GM12874 (cell line): ENCODE data around the gene SCNN1B.

Experiments used
- TF ChIP-seq, protein P1 (sequence below): IDR thresholded peaks from 2 replicates; pipeline ENCODE4 v1.5.1; 2011; ENCODE audit warnings: low read depth, mild to moderate bottlenecking, control low read depth, low read length, moderate library complexity; ENCODE audit not compliant: insufficient read depth

The SCNN1B gene, protein sequence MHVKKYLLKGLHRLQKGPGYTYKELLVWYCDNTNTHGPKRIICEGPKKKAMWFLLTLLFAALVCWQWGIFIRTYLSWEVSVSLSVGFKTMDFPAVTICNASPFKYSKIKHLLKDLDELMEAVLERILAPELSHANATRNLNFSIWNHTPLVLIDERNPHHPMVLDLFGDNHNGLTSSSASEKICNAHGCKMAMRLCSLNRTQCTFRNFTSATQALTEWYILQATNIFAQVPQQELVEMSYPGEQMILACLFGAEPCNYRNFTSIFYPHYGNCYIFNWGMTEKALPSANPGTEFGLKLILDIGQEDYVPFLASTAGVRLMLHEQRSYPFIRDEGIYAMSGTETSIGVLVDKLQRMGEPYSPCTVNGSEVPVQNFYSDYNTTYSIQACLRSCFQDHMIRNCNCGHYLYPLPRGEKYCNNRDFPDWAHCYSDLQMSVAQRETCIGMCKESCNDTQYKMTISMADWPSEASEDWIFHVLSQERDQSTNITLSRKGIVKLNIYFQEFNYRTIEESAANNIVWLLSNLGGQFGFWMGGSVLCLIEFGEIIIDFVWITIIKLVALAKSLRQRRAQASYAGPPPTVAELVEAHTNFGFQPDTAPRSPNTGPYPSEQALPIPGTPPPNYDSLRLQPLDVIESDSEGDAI

DNA sequence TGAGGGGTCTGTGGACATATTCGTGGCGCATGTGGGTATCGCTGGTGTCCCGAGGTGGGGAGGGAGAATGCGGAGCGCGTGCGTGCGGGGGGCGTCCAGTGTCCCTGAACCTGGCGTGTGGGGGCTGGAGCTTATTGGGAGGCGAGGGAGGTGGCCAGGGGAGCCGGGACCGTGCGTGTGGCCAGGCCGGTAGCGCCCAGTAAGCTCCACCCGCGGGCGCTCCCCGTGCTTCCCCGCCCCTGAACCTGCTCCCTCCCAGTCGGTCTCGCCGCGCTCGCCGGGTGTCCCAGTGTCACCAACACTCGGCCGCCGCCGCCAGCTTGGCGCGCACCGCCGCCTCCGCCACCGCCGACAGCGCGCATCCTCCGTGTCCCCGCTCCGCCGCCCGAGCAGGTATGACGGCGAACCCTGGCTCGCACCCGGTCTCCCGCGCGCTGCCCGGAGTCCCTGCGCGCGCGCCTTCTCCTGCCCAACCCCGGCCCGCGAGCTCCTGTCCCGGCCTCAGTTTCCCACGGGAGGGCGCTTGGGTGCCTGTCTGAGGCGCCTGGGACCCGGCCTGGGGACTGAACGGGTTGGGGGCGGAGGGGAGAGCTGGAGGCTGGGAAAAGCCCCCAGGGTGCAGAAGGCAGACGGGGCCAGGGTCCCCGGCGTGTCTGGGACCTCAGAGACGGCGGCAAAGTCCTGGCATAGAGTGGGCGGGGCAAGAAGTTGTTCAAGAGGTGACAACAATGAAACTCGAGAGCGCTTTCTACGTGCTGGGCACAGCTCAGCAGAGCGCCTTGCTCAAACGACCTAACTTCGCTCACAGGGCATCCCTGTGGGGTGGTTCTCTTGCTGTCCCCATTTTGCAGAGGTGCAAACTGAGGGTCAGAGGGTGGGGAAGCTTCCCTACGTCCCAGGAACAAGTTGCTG, at the start of gene SCNN1B:
TSS of gene SCNN1B (plus strand) at position 258 of the 912 bp plus-strand sequence. CDS start 46,298 bp downstream, outside the sequence.
- TF ChIP-seq, protein P1, sequence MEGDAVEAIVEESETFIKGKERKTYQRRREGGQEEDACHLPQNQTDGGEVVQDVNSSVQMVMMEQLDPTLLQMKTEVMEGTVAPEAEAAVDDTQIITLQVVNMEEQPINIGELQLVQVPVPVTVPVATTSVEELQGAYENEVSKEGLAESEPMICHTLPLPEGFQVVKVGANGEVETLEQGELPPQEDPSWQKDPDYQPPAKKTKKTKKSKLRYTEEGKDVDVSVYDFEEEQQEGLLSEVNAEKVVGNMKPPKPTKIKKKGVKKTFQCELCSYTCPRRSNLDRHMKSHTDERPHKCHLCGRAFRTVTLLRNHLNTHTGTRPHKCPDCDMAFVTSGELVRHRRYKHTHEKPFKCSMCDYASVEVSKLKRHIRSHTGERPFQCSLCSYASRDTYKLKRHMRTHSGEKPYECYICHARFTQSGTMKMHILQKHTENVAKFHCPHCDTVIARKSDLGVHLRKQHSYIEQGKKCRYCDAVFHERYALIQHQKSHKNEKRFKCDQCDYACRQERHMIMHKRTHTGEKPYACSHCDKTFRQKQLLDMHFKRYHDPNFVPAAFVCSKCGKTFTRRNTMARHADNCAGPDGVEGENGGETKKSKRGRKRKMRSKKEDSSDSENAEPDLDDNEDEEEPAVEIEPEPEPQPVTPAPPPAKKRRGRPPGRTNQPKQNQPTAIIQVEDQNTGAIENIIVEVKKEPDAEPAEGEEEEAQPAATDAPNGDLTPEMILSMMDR = no peak

DNA sequence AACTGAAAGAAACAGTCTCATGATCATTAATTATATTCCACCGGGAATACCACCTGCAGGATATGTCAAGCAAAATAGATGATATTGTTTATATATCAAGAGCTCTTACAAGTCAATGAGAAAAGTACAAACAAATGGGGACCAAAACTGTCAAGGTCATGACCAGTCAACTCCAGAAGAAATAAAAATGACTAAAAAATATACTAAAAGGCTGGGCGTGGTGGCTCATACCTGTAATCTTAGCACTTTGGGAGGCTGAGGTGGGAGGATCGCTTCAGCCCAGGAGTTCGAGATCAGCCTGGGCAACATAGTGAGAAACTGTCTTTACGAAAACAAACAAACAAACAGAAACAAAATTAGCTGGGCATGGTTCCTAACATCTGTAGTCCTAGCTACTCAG, 49.8 kb upstream of the SCNN1B start:
- TF ChIP-seq, protein P1 = no peak

DNA sequence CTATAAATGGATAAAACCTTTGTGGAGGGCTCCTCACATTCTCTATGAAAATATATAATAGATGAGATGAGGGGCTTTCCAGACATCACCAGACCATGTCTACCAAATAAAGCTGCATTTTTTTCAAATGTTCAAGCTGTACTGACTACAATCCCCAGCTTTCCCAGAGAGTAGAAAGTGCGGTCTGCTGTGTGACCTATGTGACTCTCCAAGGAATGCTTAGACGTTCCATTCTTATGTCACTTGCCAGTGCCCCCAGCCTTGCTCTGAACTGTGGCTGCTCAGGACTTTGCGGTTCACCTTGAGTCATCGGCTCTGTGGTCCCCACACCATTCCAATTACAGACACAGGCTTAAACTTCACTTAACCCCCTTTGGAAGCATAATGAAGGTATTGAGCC, 47.8 kb upstream of the SCNN1B start:
- TF ChIP-seq, protein P1 = no peak

DNA sequence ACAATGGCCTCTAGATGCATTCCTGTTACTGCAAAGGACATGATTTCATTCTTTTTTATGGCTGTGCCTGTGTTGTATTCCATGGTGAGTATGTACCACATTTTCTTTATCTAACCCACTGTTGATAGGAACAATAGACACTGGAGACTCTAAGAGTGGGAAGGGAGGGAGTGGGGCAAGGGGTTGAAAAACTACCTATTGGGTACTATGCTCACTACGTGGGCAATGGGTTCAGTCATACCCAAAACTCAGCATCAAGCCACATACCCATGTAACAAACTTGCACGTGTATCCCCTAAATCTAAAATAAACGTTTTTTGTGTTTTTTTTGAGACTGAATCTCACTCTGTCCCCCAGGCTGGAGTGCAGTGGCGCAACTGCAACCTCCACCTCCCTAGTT, 47.1 kb upstream of the SCNN1B start:
- TF ChIP-seq, protein P1 = no peak

DNA sequence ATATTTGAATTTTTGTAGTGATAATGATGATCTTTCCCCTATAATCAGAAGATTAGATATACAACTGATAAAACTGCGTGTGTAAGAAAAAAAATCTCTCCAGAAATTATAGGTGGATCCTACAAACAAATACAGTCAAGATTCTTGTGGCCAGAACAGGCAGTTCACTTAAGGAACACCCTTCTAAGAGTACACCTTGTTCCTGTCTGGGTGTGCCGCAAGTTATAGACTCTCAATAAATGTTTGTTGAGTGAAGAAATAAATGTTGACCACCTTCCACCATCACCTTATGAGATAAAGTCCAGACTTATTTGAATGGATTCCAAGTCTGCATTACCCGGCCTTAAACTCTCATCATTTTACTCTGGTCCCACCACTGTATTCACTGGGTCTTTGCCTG, 45.7 kb upstream of the SCNN1B start:
- TF ChIP-seq, protein P1 = no peak

DNA sequence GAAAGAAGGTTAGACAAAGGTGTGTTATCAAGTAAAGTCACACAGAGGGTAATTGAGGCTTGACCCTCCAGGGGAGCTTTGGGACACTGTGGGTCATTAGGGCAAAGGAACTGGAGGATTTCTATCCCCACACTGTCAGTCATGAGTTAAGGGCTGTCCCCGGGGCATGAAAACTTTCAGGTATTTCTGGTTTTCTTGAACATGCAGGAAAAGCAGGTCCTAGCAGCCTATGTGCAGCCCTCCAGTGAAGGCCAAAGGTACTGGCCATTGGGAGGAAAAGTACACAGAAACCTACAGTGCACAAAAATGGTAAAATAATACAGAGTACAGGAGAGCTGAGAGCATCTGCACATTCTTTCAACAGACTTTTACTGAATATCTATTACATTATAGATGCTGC, 44.4 kb upstream of the SCNN1B start:
- TF ChIP-seq, protein P1 = no peak

DNA sequence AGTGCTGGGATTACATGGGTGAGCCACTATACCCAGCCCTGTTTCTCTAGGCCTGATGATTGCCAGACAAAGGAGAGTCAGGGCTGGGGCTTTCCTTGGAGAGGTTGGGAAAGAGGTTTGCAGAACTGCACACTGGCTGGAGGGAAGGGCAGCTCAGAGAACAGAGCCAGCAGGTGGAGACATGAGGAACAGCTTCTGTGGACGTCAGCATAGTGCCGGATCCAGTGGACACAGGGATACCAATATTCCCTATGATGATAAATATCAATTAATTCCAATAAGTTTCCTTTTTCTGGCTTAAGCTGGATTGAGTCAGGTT, 43.2 kb upstream of the SCNN1B start:
- TF ChIP-seq, protein P1 = no peak
